AG04449 (cell line): ENCODE results near the gene CNOT2.
"Not testable (repeated sequence)": the region's sequence is repeated elsewhere in the genome, so short reads cannot be mapped to it uniquely, and the experiment has no call there.

Experiments
- CTCF ChIA-PET: fragments of 350-600 bp; formaldehyde crosslinking; extraction: SDS; loops from one replicate; lab custom pipeline; 2021; ENCODE audit warnings: antibody characterized with exemption; lab: Yijun Ruan, JAX
- POLR2A ChIA-PET: fragments of 400-600, 350-600 bp; formaldehyde crosslinking; extraction: SDS; loops from one replicate; lab custom pipeline; 2020; ENCODE audit warnings: antibody characterized with exemption, inconsistent platforms; lab: Yijun Ruan, JAX
- DNase-seq: peaks from one replicate; pipeline ENCODE4 v3.0.0-alpha.2; 2010; ENCODE audit warnings: low read depth, low spot score
- H3K4me3 ChIP-seq: 2 replicates; pipeline ENCODE4 v1.5.1; 2011; ENCODE audit warnings: low read depth, mild to moderate bottlenecking, control low read depth, low read length
- TF ChIP-seq, protein P1 (sequence below): IDR thresholded peaks from one replicate; pipeline ENCODE4 v1.5.1; 2011; ENCODE audit warnings: mild to moderate bottlenecking, moderate library complexity, low read length, control low read depth, inconsistent platforms; ENCODE audit not compliant: insufficient read depth; ENCODE audit errors: missing control alignments

The CNOT2 gene

DNA sequence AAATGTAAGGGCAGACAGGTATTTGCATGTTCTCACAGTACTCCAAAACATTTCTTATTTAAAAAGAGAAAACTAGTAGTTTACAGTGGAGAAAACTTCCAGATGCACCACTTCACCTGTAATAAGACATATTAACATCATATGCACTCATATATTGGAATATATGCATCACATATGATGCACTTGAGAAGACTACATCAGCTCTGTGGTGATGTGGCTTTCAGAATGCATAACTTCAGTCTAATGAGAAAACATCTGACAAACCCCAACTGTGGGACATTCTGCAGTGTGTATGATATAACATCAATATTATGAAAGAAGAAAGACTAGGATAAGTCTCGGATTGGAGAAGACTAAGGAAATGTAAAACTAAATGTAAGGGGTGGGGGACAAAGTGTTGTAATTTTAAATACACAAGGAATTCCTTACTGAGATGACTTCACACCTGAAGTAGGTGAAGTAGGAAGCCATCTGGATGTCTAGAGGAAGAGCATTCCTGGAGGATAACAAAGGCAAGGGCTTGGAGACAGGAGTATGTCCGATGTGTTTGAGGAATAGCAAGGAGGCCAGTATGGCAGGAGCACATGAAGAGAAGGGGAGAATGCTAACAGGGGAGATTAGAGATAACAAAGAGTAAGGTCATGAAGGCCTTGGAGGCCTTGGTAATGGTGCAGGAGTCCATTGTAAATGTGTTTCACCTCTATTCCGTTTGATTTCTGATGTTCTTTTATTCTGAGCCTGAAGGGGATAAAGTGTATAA, 49.0 kb downstream of the CNOT2 start:
- H3K4me3 ChIP-seq, result no peak overlapping the region
- TF ChIP-seq, protein P1, sequence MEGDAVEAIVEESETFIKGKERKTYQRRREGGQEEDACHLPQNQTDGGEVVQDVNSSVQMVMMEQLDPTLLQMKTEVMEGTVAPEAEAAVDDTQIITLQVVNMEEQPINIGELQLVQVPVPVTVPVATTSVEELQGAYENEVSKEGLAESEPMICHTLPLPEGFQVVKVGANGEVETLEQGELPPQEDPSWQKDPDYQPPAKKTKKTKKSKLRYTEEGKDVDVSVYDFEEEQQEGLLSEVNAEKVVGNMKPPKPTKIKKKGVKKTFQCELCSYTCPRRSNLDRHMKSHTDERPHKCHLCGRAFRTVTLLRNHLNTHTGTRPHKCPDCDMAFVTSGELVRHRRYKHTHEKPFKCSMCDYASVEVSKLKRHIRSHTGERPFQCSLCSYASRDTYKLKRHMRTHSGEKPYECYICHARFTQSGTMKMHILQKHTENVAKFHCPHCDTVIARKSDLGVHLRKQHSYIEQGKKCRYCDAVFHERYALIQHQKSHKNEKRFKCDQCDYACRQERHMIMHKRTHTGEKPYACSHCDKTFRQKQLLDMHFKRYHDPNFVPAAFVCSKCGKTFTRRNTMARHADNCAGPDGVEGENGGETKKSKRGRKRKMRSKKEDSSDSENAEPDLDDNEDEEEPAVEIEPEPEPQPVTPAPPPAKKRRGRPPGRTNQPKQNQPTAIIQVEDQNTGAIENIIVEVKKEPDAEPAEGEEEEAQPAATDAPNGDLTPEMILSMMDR, result no peak
- POLR2A ChIA-PET, result no interaction called here
- CTCF ChIA-PET, result no interaction called here
- DNase-seq, result no peak

DNA sequence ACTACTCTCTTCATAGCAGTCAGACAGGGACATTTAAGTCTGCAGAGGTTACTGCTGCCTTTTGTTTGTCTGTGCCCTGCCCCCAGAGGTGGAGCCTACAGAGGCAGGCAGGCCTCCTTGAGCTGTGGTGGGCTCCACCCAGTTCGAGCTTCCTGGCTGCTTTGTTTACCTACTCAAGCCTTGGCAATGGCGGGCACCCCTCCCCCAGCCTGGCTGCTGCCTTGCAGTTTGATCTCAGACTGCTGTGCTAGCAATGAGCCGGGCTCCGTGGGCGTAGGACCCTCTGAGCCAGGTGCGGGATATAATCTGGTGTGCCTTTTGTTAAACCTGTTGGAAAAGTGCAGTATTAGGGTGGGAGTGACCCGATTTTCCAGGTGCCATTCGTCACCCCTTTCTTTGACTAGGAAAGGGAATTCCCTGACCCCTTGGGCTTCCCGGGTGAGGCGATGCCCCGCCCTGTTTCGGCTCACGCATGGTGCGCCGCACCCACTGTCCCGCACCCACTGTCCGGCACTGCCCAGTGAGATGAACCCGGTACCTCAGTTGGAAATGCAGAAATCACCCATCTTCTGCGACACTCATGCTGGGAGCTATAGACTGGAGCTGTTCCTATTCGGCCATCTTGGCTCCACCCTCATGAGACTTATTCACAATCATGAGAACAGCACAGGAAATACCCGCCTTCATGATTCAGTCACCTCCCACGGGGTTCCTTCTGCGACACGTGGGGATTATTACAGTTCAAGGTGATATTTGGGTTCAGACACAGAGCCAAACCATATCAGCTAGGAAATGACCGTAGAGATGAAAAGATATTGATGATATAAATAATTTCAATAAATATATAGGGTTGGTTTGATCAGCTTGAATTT, 61.7 kb downstream of the CNOT2 start:
- H3K4me3 ChIP-seq, CTCF ChIA-PET, DNase-seq, POLR2A ChIA-PET: not testable (repeated sequence)

DNA sequence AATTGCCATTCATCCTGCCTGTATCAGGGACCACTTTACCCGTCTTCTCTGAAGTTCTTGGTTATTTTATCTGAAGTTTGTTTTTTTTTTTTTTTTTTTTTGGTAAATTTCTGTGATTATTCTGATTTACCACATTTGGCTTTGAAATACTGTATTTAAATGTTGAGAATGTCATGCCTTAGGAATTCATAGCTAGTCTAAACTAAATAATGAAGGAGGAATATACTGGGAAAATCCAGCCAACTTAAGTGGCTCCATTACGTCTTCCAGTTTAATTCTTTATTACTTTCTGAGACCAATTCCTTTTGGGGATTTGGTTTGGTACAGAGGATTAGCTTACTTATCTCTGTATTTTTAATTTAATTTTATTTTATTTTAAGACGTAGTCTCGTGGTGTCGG, 62.6 kb downstream of the CNOT2 start:
- POLR2A ChIA-PET, result interaction anchor here (0.7 kb wide), 1 partner anchor 635 kb away, joined by 4 read pairs; no protein-coding TSS in a partner anchor
- TF ChIP-seq, protein P1, result no peak
- DNase-seq, result peak; percentile 4
- CTCF ChIA-PET, result interaction anchor here (0.5 kb wide), 1 partner anchor 361 kb away, joined by 3 read pairs; no protein-coding TSS in a partner anchor
- no peak overlapping the region for H3K4me3 ChIP-seq

DNA sequence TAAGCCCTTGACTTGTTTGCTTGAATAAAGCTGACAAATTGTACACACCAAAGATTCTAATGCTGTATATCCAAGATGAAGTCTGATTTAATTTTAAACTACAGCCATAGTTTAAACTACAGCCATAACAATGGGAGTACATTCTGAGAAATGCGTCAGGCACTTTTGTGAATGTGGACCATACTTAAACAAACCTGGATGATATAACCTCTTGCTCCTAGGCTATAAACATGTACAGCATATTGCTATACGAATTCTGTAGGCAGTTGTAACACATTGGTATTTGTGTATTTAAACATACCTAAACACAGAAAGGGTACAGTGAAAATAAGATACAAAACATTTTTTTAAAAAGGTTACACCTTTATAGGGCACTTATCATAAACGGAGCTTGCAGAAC, 63.4 kb downstream of the CNOT2 start:
- no peak for DNase-seq
- ChIA-PET POLR2A (no interaction called here), CTCF (no interaction called here)
- TF ChIP-seq, protein P1, result no peak
- H3K4me3 ChIP-seq, result no peak overlapping the region

DNA sequence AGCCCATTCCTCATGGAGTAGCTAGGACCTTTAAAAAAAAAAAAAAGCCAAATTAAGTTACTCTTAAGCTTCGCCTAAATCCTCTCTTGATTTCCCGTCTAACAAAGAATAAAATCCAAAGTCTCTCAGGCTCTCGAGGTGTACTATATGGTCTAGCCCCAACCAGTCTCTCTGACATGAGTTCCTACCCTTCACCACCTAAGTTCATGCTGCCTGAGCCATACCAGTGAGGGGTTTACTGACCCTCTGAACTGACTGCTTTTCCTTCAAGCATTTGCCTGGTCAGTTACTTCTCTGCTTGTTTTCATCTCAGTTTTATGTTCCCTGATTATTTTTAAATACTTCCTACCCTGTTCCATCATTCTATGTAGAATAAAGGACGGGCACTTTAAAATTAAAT, 64.6 kb downstream of the CNOT2 start:
- TF ChIP-seq, protein P1, result no peak
- CTCF ChIA-PET, result interaction anchor here (1.9 kb wide), 1 partner anchor 407 kb away, joined by 5 read pairs; no protein-coding TSS in a partner anchor
- POLR2A ChIA-PET, result no interaction called here
- no peak for DNase-seq
- no peak overlapping the region for H3K4me3 ChIP-seq

DNA sequence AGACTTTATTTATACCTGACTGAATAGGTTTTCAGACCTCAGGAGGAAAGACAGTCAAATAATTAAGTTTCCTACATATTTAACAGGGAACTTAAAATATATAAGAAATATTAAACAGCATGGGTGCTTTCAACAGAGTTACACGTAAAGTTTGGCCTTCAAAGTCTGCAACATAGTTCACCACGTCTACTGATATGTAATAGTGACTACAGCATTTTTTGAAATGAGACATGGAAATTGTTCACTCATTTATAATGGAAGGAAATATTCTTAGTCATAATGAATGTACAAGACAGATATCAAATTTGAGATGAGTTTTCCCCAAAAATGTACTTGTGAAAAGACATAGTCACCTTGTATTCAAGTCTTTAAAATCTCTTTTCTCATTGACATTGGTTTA, 66.1 kb downstream of the CNOT2 start:
- TF ChIP-seq, protein P1, result no peak
- ChIA-PET CTCF (interaction anchor here (1.2 kb wide), 1 partner anchor 430 kb away, joined by 3 read pairs; no protein-coding TSS in a partner anchor), POLR2A (no interaction called here)
- no peak for DNase-seq
- H3K4me3 ChIP-seq, result no peak overlapping the region
